HEK293T (cell line): ENCODE measurements around the gene KANK3.

ENCODE experiments used
- CTCF ChIA-PET: fragments of 350-600 bp; formaldehyde crosslinking; extraction: SDS; loops from one replicate; lab custom pipeline; 2021; ENCODE audit warnings: antibody characterized with exemption, inconsistent platforms; lab: Yijun Ruan, JAX
- POLR2A ChIA-PET: fragments of 350-600 bp; formaldehyde crosslinking; extraction: SDS; loops from one replicate; lab custom pipeline; 2020; ENCODE audit warnings: antibody characterized with exemption, inconsistent platforms; lab: Yijun Ruan, JAX
- DNase-seq: peaks from one replicate; pipeline ENCODE4 v3.0.0; 2012; ENCODE audit warnings: mixed read lengths; ENCODE audit errors: extremely low spot score
- ARNT ChIP-seq: fragments of 450-650 bp; IDR thresholded peaks from 2 replicates; pipeline ENCODE4 v1.6.1; 2017; ENCODE audit warnings: mild to moderate bottlenecking
- BHLHE40 ChIP-seq: fragments of 450-650 bp; IDR thresholded peaks from 2 replicates; pipeline ENCODE4 v1.6.1; 2016; ENCODE audit warnings: mild to moderate bottlenecking, moderate library complexity, borderline replicate concordance
- CTBP1 ChIP-seq: fragments of 450-650 bp; IDR thresholded peaks from 2 replicates; pipeline ENCODE4 v1.6.1; 2016; ENCODE audit warnings: borderline replicate concordance
- ELF4 ChIP-seq: fragments of 450-650 bp; IDR thresholded peaks from 2 replicates; pipeline ENCODE4 v1.6.1; 2017; ENCODE audit warnings: antibody characterized with exemption
- FOXA1 ChIP-seq: fragments of 450-650 bp; IDR thresholded peaks from 2 replicates; pipeline ENCODE4 v1.6.1; 2016; ENCODE audit warnings: mild to moderate bottlenecking
- FOXK2 ChIP-seq: fragments of 450-650 bp; IDR thresholded peaks from 2 replicates; pipeline ENCODE4 v1.6.1; 2016; ENCODE audit warnings: mild to moderate bottlenecking
- FOXM1 ChIP-seq: fragments of 450-650 bp; IDR thresholded peaks from 2 replicates; pipeline ENCODE4 v1.6.1; 2017; ENCODE audit warnings: mild to moderate bottlenecking, borderline replicate concordance
- HDGF ChIP-seq: fragments of 450-650 bp; IDR thresholded peaks from 2 replicates; pipeline ENCODE4 v1.6.1; 2017; ENCODE audit warnings: antibody characterized with exemption, borderline replicate concordance
- L3MBTL2 ChIP-seq: fragments of 450-650 bp; conservative IDR thresholded peaks from 2 replicates; pipeline ENCODE4 v1.6.1; 2016; ENCODE audit warnings: mild to moderate bottlenecking
- LEF1 ChIP-seq: fragments of 450-650 bp; IDR thresholded peaks from 2 replicates; pipeline ENCODE4 v1.6.1; 2017; ENCODE audit warnings: mild to moderate bottlenecking, borderline replicate concordance
- NFRKB ChIP-seq: fragments of 450-650 bp; IDR thresholded peaks from 2 replicates; pipeline ENCODE4 v1.6.1; 2016; ENCODE audit warnings: mild to moderate bottlenecking, moderate library complexity
- PKNOX1 ChIP-seq: fragments of 450-650 bp; IDR thresholded peaks from 2 replicates; pipeline ENCODE4 v1.6.1; 2016
- SP1 ChIP-seq: fragments of 450-650 bp; IDR thresholded peaks from 2 replicates; pipeline ENCODE4 v1.6.1; 2017
- SUZ12 ChIP-seq: fragments of 450-650 bp; IDR thresholded peaks from 2 replicates; pipeline ENCODE4 v1.6.1; 2016; ENCODE audit warnings: mild to moderate bottlenecking
- TARDBP ChIP-seq: fragments of 450-650 bp; IDR thresholded peaks from 2 replicates; pipeline ENCODE4 v1.6.1; 2016
- ZNF384 ChIP-seq: fragments of 450-650 bp; IDR thresholded peaks from 2 replicates; pipeline ENCODE4 v1.6.1; 2016

KANK3 gene

GRCh38 chr19:8340341-8341096, 2.5 kb downstream of the KANK3 start:
- CTCF ChIA-PET, result interaction anchor here (1.3 kb wide), 1 partner anchor 106 kb away, joined by 3 read pairs; no protein-coding TSS in a partner anchor
- POLR2A ChIA-PET, result interaction anchor here (1.3 kb wide), 1 partner anchor 104 kb away, joined by 3 read pairs; the partner anchor contains the start of gene HNRNPM
- TF ChIP-seq FOXK2 (no peak), LEF1 (no peak), SP1 (no peak), TARDBP (no peak), L3MBTL2 (no peak), ELF4 (no peak), CTBP1 (no peak), FOXM1 (no peak), SUZ12 (no peak), HDGF (no peak), FOXA1 (no peak), NFRKB (no peak)
- no peak for DNase-seq

- TF ChIP-seq PKNOX1 (no peak), SUZ12 (no peak), HDGF (no peak), ELF4 (no peak), ZNF384 (no peak), FOXM1 (no peak), TARDBP (no peak), NFRKB (no peak), CTBP1 (no peak), L3MBTL2 (no peak), LEF1 (no peak), BHLHE40 (no peak), SP1 (no peak)
- POLR2A ChIA-PET, result no interaction called here
- CTCF ChIA-PET, result no interaction called here
- DNase-seq, result no peak
These were observed 4.2 kb downstream of the KANK3 start for GRCh38 chr19:8338835-8339234.

- ChIA-PET CTCF (no interaction called here), POLR2A (no interaction called here)
- DNase-seq, result no peak
- no peak for TF ChIP-seq CTBP1
- no peak for TF ChIP-seq SUZ12
- TF ChIP-seq BHLHE40, result no peak
- no peak for TF ChIP-seq FOXK2
These were observed 5.3 kb downstream of the KANK3 start for GRCh38 chr19:8337728-8338127.

- no peak for DNase-seq
These were observed 6.4 kb downstream of the KANK3 start for GRCh38 chr19:8336660-8337059.

GRCh38 chr19:8336072-8336569, 6.9 kb downstream of the KANK3 start:
- no peak for DNase-seq
- ChIA-PET CTCF (interaction anchor here (1.1 kb wide), 1 partner anchor 17 kb away, joined by 3 read pairs; no protein-coding TSS in a partner anchor), POLR2A (interaction anchor here (0.6 to 4.4 kb wide), 2 partner anchors 14 to 54 kb away, joined by 3 to 30 read pairs; partner anchors contain the start of genes NDUFA7, RAB11B and RPS28)
- TF ChIP-seq TARDBP (no peak), CTBP1 (no peak), NFRKB (no peak), HDGF (no peak), PKNOX1 (no peak), FOXK2 (no peak)

More at GRCh38 chr19:8336660-8337059, 6.4 kb downstream of the KANK3 start:
- TF ChIP-seq FOXA1 (no peak), ZNF384 (no peak)
- CTCF ChIA-PET, result interaction anchor here (0.6 to 1.1 kb wide), 2 partner anchors 17 to 250 kb away, joined by 3 to 4 read pairs; no protein-coding TSS in a partner anchor
- POLR2A ChIA-PET, result interaction anchor here (4.4 kb wide), 1 partner anchor 14 kb away, joined by 30 read pairs; the partner anchor contains the start of genes NDUFA7 and RPS28

- ChIA-PET CTCF (interaction anchor here (1.0 to 1.1 kb wide), 2 partner anchors 18 kb away, joined by 3 read pairs; no protein-coding TSS in a partner anchor), POLR2A (interaction anchor here (0.6 to 4.4 kb wide), 3 partner anchors 13 to 178 kb away, joined by 3 to 30 read pairs (median 4); partner anchors contain the start of genes NDUFA7, RAB11B, RPS28 and ZNF414)
- TF ChIP-seq SP1, result no peak
- TF ChIP-seq LEF1, result no peak
- no peak for TF ChIP-seq PKNOX1
- no peak for TF ChIP-seq ZNF384
- no peak for TF ChIP-seq CTBP1
- no peak for TF ChIP-seq TARDBP
- no peak for TF ChIP-seq L3MBTL2
- no peak for TF ChIP-seq ARNT
- TF ChIP-seq FOXK2, result no peak
- no peak for TF ChIP-seq FOXA1
- no peak for TF ChIP-seq BHLHE40
- TF ChIP-seq HDGF, result no peak
- DNase-seq, result no peak
These were observed 7.6 kb downstream of the KANK3 start for GRCh38 chr19:8335343-8336071.
